ENCODE measurements around the gene SPO11. TPM values are rescaled to one million over a fixed set of nuclear protein-coding genes. Genes with fewer than 3 reads are reported as not detected.
"Not testable (repeated sequence)": the region's sequence is repeated elsewhere in the genome, so short reads cannot be mapped to it uniquely, and the experiment has no call there.

SPO11 gene
- total RNA-seq, 2 experiments from 2014 or later, result not detected

DNA sequence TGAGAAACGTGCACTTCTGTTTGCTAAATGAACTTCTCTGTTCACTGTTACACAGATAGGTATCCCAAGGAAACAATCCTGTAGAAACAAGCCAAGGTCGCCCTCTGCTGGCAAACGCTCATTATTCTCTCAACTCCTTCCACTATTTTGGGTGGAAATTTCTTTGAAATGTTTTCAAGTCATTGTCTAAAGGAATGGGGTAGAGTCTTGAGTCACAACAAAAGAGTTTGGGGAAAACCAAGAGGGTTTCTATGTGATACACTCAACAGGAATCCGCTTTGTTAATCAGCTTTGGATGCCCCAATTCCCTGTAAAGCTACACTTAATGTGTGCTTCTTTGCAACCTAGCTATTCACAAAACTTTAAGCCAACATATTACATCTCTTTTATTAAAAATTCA lies 16.9 kb downstream of the SPO11 start:
- intact Hi-C loops (cut with DNase I, micrococcal nuclease), result loop anchor here (1.0 to 10.0 kb wide), 4 partner anchors 254 to 1099 kb away; partner anchors contain the start of genes MC3R (in 1 of the 2) and RAB22A (in 1 of the 2)

DNA sequence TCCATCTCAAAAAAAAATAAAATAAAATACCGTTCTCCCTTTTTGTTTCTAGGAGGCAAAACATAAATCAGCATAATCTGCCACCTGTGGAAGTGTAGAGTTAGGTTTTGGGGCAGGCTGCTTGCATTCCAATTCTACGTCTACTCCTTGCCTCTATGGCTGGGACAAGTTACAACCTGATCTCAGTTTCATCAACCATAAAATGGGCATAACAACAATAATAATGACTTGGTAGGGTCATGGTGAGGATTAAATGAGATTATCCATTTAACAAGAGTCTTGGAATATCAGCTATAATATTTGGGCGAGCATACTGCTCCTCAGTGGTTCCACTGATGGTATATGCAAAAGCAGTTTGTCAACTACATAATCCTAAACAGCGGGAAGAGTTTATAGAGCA lies 17.8 kb downstream of the SPO11 start:
- Histone ChIP-seq H3K9me3 (ENCODE audit: control insufficient read depth in 1 of 2, insufficient read depth in 1 of 2, low read length in 2 of 2) (peaks cover 0 to 3% of the 10 kb centered on the region in 2 experiments), H3K27me3 (ENCODE audit: control insufficient read depth in 1 of 2, insufficient read depth in 2 of 2, low read length in 2 of 2) (no peaks in the 10 kb centered on the region), H3K27ac (ENCODE audit: low read depth in 1 of 2, low read length in 2 of 2) (no peak overlapping the region), H3K4me1 (ENCODE audit: insufficient read depth, low read length) (peaks cover 16% of the 10 kb centered on the region), H3K36me3 (ENCODE audit: insufficient read depth, low read length) (peaks cover under 1% of the 10 kb centered on the region), H3K4me3 (ENCODE audit: low read length) (no peak overlapping the region)
- H3K4me1 Mint-ChIP-seq (ENCODE audit: low read depth), result peaks cover 32% of the 10 kb centered on the region
- TF ChIP-seq, protein P1, sequence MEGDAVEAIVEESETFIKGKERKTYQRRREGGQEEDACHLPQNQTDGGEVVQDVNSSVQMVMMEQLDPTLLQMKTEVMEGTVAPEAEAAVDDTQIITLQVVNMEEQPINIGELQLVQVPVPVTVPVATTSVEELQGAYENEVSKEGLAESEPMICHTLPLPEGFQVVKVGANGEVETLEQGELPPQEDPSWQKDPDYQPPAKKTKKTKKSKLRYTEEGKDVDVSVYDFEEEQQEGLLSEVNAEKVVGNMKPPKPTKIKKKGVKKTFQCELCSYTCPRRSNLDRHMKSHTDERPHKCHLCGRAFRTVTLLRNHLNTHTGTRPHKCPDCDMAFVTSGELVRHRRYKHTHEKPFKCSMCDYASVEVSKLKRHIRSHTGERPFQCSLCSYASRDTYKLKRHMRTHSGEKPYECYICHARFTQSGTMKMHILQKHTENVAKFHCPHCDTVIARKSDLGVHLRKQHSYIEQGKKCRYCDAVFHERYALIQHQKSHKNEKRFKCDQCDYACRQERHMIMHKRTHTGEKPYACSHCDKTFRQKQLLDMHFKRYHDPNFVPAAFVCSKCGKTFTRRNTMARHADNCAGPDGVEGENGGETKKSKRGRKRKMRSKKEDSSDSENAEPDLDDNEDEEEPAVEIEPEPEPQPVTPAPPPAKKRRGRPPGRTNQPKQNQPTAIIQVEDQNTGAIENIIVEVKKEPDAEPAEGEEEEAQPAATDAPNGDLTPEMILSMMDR (IDR thresholded peaks at IDR 0.05), result no peak
- H3K4me3 Mint-ChIP-seq, result no peak overlapping the region
- ChIA-PET CTCF (no interaction called here), POLR2A (no interaction called here)
- peak overlapping the region; percentile 16 for H3K27ac Mint-ChIP-seq
- ATAC-seq (ENCODE audit: poor library complexity) (no peak), DNase-seq (no peak)
- intact Hi-C loops (cut with DNase I, micrococcal nuclease), result loop anchor here (5.0 to 10.0 kb wide), 2 partner anchors 957 to 1100 kb away; partner anchors contain the start of genes MC3R (in 1 of the 2) and RAB22A (in 1 of the 2)
- peaks cover 16% of the 10 kb centered on the region for H3K36me3 Mint-ChIP-seq (ENCODE audit: low read depth)
- H3K27me3 Mint-ChIP-seq, result peaks cover 6% of the 10 kb centered on the region
- no peaks in the 10 kb centered on the region for H3K9me3 Mint-ChIP-seq

More for the DNA sequence above, 16.9 kb downstream of the SPO11 start:
- no peak overlapping the region for H3K4me3 Mint-ChIP-seq
- H3K4me1 ChIP-seq (ENCODE audit: insufficient read depth, low read length), result peaks cover 7% of the 10 kb centered on the region
- peaks cover 22% of the 10 kb centered on the region for H3K4me1 Mint-ChIP-seq (ENCODE audit: low read depth)
- ChIA-PET POLR2A (no interaction called here), CTCF (interaction anchor here (1.5 kb wide), 1 partner anchor 11 kb away, joined by 7 read pairs; no protein-coding TSS in a partner anchor)
- no peak overlapping the region for H3K4me3 ChIP-seq (ENCODE audit: low read length)
- ATAC-seq (ENCODE audit: poor library complexity), result peak; percentile 38
- peaks cover 0 to 3% of the 10 kb centered on the region in 2 experiments for H3K9me3 ChIP-seq (ENCODE audit: control insufficient read depth in 1 of 2, insufficient read depth in 1 of 2, low read length in 2 of 2)
- H3K27ac Mint-ChIP-seq, result no peak overlapping the region
- H3K9me3 Mint-ChIP-seq, result no peaks in the 10 kb centered on the region
- H3K27me3 Mint-ChIP-seq, result peaks cover 9% of the 10 kb centered on the region
- peak; percentile 42 to 78 (median 58) for DNase-seq
- no peak overlapping the region for H3K27ac ChIP-seq (ENCODE audit: low read depth in 1 of 2, low read length in 2 of 2)
- H3K36me3 ChIP-seq (ENCODE audit: insufficient read depth, low read length), result no peaks in the 10 kb centered on the region
- TF ChIP-seq, protein P1 (IDR thresholded peaks at IDR 0.05), result peak; percentile 91
- H3K36me3 Mint-ChIP-seq (ENCODE audit: low read depth), result peaks cover 7% of the 10 kb centered on the region
- H3K27me3 ChIP-seq (ENCODE audit: control insufficient read depth in 1 of 2, insufficient read depth in 2 of 2, low read length in 2 of 2), result no peaks in the 10 kb centered on the region

DNA sequence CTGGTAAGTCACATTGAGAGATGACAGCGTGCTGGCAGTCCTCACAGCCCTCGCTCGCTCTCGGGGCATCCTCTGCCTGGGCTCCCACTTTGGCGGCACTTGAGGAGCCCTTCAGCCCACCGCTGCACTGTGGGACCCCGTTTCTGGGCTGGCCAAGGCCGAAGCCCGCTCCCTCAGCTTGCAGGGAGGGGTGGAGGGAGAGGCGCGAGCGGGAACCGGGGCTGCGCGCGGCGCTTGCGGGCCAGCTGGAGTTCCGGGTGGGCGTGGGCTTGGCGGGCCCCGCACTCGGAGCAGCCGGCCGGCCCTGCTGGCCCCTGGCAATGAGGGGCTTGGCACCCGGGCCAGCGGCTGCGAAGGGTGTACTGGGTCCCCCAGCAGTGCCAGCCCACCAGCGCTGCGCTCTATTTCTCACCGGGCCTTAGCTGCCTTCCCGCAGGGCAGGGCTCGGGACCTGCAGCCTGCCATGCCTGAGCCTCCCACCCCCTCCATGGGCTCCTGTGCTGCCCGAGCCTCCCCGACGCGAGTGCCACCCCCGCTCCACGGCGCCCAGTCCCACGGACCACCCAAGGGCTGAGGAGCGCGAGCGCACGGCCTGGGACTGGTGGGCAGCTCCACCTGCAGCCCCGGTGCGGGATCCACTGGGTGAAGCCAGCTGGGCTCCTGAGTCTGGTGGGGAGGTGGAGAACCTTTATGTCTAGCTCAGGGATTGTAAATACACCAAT lies 18.8 kb downstream of the SPO11 start:
- H3K36me3 ChIP-seq (ENCODE audit: insufficient read depth, low read length); H3K4me3 ChIP-seq (ENCODE audit: low read length); H3K27ac ChIP-seq (ENCODE audit: low read depth in 1 of 2, low read length in 2 of 2); H3K27me3 ChIP-seq (ENCODE audit: control insufficient read depth in 1 of 2, insufficient read depth in 2 of 2, low read length in 2 of 2); CTCF ChIA-PET; H3K27me3 Mint-ChIP-seq; H3K9me3 Mint-ChIP-seq; DNase-seq; H3K9me3 ChIP-seq (ENCODE audit: control insufficient read depth in 1 of 2, insufficient read depth in 1 of 2, low read length in 2 of 2); ATAC-seq (ENCODE audit: poor library complexity); H3K4me3 Mint-ChIP-seq: not testable (repeated sequence)
- H3K4me1 ChIP-seq (ENCODE audit: insufficient read depth, low read length), result peaks cover 21% of the 10 kb centered on the region
- intact Hi-C loops (cut with DNase I, micrococcal nuclease), result loop anchor here (5.0 to 10.0 kb wide), 2 partner anchors 956 to 1101 kb away; partner anchors contain the start of genes MC3R (in 1 of the 2) and RAB22A (in 1 of the 2)
- Mint-ChIP-seq H3K4me1 (ENCODE audit: low read depth) (peaks cover 41% of the 10 kb centered on the region), H3K27ac (peak overlapping the region; percentile 16), H3K36me3 (ENCODE audit: low read depth) (peaks cover 23% of the 10 kb centered on the region)
- POLR2A ChIA-PET, result interaction anchor here (1.1 to 1.2 kb wide), 2 partner anchors 51 to 85 kb away, joined by 3 read pairs; no protein-coding TSS in a partner anchor

DNA sequence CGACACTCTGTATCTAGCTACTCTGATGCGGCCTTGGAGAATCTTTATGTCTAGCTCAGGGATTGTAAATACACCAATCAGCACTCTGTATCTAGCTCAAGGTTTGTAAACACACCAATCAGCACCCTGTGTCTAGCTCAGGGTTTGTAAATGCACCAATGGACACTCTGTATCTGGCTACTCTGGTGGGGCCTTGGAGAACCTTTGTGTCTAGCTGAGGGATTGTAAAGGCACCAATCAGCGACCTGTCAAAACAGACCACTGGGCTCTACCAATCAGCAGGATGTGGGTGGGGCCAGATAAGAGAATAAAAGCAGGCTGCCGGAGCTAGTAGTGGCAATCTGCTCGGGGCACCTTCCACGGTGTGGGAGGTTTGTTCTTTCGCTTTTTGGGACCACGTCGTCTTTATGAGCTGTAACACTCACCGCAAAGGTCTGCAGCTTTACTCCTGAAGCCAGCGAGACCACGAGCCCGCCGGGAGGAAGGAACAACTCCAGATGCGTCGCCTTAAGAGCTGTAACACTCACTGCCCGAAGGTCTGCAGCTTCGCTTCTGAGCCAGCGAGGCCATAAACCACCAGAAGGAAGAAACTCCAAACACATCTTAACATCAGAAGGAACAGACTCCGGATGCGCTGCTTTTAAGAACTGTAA lies 19.4 kb downstream of the SPO11 start:
- H3K4me1 ChIP-seq (ENCODE audit: insufficient read depth, low read length), result peaks cover 21% of the 10 kb centered on the region
- POLR2A ChIA-PET, result interaction anchor here (1.0 to 1.4 kb wide), 4 partner anchors 42 to 957 kb away, joined by 3 to 4 read pairs (median 3); partner anchors contain the start of genes AURKA, CSTF1 and RBM38
- H3K27me3 ChIP-seq (ENCODE audit: control insufficient read depth in 1 of 2, insufficient read depth in 2 of 2, low read length in 2 of 2); ATAC-seq (ENCODE audit: poor library complexity); H3K4me3 ChIP-seq (ENCODE audit: low read length); H3K9me3 Mint-ChIP-seq; H3K27me3 Mint-ChIP-seq; H3K9me3 ChIP-seq (ENCODE audit: control insufficient read depth in 1 of 2, insufficient read depth in 1 of 2, low read length in 2 of 2); H3K27ac ChIP-seq (ENCODE audit: low read depth in 1 of 2, low read length in 2 of 2); CTCF ChIA-PET: not testable (repeated sequence)
- intact Hi-C loops (cut with DNase I, micrococcal nuclease), result loop anchor here (5.0 to 10.0 kb wide), 2 partner anchors 956 to 1102 kb away; partner anchors contain the start of genes MC3R (in 1 of the 2) and RAB22A (in 1 of the 2)
- DNase-seq, result peak in 3 of 14 experiments; percentile 5 to 22 (median 5)
- H3K36me3 ChIP-seq (ENCODE audit: insufficient read depth, low read length), result peaks cover 13% of the 10 kb centered on the region
- Mint-ChIP-seq H3K36me3 (ENCODE audit: low read depth) (peaks cover 30% of the 10 kb centered on the region), H3K4me3 (peak overlapping the region; percentile 84), H3K4me1 (ENCODE audit: low read depth) (peaks cover 47% of the 10 kb centered on the region), H3K27ac (peak overlapping the region; percentile 89)

Data from CD4-positive, alpha-beta T cell (primary cell).